HG03558 (cell line): ENCODE data around the gene IL17REL.

ENCODE experiments used
- ATAC-seq: cut with Tn5 transposase; IDR thresholded peaks from one replicate; pipeline ENCODE4 v1.9.1; 2021; ENCODE audit warnings: moderate number of reproducible peaks; ENCODE audit not compliant: unreplicated experiment; ENCODE audit errors: extremely low read depth

IL17REL gene

DNA sequence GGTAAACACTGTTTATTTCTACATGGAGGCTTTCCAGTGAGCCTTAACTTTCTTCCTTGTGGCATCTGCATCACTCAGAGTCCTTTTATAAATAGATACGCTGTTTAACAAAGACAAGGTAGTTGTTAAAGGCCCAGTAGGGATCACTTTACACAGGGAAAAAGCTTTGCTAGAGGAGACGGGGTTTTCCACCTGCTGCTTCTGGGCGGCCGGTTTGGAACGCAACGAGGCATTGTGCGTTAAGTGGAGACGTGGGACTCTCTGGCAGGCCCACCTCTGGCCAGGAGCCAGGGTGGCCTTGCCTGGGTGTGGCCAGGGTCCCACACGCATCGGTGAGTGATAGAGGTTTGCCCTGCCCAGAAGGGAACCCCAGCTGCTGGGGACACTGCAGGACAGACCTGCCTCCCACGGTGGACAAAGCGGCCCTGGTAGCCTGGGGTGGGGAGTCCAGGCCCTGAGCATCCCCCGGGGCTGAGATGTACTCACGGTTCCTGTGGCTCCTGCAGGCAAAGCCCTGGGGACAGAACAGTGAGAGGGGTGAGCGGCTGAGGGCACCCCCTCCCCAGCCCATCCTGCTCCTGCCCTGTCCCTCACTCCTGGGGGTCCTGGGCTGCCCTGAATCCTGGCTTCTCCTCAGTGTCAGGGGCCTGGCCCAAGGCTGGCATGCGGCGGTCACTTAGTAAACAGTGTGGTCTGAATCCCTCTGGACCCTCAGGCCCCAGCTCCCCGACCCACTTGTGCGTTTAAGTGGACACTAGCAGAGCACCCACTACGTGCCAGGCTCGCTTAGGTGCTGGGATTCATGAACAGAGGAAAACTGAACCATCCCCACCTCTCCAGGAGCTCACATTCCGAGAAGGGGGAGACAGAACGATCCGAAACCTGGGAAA lies 4.2 kb downstream of the IL17REL start:
- no peak for ATAC-seq

DNA sequence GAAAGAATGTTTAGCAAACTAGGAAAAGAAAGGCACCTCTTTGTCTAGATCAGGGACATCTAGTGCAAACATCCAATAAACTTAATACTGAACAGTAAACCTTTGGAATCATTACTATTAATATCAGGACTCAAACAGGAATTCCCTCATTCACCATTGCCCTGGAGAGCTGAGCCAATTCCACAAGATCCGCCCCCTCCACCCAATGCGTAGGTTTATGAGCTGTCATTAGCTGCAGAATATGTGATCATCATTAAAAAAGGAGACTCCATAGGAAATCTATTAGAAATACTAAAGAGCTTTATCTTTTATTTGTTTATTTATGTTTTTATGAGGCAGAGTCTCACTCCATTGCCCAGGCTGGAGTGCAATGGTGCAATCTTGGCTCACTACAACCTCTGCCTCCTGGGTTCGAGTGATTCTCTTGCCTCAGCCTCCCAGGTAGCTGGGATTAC lies 5.5 kb downstream of the IL17REL start:
- no peak for ATAC-seq

DNA sequence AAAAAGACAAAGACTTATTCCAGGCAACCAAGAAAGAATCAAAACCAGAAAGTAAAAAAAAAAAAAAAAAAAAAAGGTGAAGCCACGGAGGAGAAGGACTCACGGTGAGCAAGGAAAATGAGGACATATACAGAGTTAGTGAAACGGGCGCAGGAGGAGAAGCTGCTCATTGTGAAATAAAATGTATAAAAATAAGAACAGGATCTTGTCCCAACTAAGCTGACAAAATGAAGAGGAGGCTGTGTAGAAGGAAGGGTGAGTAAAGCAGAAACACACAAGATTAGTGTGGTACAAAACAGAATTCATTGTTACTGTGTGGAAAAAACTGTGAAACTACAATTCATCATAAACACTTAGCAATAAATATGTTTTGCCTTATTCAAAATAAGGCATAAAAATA lies 7.6 kb downstream of the IL17REL start:
- no peak for ATAC-seq

DNA sequence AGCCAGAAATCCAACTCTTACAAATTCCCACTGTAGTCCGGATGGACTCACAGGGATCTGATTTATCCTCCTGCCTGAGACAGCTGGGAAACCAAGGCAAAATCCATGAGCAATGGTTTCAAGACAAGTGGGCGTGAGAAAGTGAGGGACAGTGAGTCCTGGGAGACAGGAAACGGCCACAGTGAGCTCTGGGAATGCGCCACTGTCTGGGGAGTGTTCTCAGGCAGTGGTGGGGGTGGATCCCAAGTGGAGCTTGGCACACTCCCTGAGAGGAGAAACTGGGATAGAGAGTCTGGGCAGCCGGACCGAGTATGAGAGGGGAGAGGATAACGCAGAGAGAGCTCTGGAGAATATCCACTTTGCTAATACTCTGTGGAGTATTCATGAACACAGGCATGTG lies 9.8 kb downstream of the IL17REL start:
- ATAC-seq: no peak

DNA sequence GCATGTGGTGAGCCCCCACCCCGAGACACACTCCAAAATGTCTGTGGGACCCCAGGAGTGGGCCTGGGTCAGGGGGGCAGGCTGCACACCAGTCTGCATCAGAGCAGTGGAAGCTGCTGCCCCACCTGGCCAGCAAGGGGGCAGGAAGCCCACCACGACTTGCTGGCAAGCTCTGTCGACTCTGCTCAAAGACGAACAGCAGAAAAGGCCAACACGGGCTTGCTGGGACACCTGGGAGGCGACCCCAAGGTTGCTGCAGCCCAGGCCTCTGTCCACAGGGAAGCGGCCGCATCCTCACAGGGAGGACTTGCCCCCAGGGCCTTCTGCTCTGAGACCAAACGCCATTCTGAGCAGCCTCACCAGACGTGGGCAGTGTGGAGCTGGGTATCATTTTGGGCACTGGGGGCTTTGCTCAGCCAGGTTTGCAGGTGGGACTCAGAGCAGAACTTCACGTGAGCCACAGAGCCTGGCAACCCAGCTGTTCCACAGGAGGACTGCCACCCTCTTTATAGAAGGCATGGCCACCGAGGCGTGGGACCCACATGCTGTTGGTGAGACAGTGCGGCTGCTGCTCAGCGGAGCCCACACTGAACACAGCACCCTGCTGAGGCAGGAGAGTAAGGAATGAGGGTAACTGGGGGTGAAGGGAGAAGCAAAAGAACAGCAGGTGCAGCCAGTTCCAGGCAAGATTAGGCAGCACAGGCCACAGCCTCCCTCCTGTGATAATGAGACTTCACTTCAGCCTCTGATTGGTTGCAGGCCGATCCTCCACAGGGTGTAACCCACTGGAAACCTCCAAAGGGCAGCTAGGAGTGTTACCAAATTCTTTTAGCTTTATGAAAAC lies 11.0 kb downstream of the IL17REL start:
- no peak for ATAC-seq

DNA sequence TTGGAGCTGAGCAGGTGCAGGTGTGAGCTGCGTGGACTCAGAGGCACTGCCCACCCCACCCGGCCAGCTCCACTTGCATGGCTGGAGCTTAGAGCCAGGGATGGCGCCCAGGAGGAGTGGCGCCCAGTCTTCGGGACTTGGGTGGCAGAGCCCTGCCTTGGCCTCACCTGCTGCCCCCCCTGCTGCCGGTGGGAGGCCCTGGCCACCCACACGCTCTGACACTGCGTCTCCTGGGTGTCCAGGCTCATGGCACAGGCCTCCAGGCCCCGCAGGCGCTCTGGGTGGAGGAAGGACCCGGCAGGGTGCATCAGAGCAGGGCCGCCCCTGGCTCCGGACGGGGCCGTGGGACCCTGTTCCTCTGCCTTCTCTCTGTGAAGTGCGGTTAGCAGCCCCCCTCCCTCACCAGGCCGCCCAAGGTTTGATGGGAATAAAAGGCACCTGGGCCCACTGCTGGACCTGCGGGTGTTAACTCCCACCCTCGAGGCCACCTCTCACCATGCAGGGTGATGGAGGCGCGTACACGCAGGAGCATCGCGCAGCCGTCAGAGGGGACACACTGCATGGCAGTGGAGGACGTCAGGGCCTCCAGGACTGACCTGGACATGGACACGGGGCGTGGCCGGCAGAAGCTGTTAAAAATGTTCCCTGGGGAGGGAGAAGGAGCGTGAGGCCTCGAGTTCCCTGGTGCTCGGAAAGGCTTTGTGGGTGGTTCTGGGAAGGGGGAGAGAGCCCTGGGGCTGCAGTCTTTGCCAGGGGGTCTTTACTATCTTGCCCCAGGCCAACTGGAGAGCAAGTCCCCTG lies 11.8 kb downstream of the IL17REL start:
- ATAC-seq: no peak

DNA sequence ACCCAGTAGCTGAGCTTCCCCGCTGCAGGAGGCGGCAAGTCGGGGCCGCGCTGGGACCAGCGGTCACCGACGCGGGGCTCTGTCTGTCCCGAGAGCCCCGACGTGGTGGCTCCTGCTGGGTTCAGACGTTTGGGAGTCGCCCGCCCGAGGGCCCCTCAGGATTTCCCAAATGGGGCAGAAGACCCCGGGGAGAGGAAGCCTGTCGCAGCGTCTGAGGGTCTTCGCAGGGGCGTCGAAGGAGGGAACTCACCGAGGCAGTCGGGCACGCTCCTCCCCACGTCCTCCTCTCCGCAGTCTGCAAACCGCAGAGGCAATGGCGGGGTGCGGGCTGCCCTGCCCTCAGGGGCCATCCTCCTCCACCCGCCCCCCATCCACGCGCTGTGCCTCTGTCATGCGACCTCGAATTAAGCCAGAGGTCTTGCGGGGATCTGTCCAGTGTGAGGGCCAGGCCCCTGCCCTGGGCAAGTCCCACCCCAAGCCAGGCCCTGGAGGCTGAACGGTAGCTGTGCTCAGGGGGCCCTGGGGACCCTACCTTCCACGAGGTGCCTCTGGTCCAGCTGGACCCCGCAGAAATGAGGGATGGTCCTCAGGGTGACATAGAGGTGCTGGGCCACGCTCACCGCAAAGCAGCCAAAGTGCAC lies 12.5 kb downstream of the IL17REL start:
- no peak for ATAC-seq

DNA sequence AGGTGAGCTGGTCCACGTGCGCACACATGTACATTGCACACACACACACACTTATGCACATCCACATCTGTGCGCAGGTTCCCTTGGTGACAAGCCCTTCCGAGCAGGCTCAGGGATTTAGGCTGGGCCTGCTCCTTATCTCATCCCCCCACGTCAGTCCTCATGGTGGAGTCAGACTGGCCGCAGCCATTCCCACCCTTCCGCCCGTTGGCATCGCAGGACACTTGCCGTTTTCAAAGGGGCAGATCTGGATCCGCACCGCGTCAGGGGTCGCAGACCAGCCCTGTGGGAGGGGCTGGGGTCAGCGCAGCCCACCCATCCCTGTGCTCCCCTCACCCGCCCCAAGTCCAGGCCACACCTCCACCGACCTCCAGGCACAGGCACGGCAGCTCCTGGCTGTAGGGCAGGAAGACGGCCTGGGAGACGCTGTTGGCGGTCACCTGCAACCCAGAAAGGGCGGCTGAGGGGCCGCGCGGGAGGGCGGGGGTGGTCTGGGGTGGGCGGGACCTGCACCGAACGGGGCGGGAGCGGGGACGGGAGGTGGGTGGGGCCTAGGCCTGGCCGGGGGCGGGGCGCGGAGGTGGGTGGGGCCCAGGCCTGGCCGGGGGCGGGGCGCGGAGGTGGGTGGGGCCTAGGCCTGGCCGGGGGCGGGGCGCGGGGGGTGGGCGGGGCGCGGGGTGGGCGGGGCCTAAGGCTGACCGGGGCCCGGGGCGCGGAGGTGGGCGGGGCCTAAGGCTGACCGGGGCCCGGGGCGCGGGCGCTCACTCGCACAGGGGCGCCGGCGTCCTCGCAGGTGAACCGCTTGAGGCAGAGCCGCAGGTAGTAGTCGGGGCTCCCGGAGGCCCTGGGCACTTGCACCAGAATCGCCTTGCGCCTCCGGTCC lies 13.3 kb downstream of the IL17REL start:
- no peak for ATAC-seq

DNA sequence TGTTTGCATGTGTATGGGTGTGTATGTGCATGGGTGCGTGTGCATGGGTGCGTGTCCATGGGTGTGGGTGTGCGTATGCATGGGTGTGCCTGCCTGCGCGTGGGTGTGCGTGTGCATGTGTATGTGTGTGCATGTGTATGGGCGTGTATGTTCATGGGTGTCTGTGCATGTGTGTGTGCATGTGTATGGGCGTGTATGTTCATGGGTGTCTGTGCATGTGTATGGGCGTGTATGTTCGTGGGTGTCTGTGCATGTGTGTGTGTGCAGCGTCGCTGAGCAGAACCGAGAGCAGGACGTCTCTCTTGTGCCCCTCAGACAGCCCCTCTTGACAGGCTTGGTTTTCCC lies 13.9 kb downstream of the IL17REL start:
- ATAC-seq: no peak

DNA sequence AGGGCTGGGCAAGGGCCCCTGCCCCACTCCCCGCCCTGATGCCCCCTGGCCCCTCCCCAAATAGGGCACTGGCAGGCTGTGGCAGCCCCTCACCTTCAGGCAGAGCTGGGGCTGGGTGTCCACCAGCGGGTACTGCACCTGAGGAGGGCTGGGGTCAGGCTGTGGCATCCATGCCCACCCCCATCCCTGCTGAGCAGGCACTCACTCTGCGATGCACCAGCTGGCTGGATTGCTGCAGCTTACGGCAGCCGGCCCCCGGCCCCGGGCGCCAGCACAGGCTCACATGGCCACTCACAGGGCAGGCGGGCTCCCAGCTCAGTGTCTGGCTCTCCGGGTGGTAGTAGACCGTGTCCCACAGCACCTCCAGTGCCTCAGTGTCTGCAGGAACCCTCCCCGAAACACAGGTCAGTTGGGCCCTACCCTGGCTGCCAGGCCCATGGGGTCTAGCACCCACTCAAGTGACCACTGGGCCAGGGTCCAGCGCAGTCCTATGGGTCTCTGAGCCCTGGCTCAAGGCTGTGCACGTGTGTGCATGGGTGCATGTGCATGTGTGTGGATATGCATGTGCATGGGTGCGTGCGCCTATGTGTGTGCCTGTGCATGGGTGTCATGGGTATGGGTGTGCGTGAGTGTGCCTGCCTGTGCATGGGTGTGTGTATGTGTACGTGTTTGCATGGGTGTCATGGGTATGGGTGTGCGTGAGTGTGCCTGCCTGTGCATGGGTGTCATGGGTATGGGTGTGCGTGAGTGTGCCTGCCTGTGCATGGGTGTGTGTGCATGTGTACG lies 14.4 kb downstream of the IL17REL start:
- no peak for ATAC-seq

DNA sequence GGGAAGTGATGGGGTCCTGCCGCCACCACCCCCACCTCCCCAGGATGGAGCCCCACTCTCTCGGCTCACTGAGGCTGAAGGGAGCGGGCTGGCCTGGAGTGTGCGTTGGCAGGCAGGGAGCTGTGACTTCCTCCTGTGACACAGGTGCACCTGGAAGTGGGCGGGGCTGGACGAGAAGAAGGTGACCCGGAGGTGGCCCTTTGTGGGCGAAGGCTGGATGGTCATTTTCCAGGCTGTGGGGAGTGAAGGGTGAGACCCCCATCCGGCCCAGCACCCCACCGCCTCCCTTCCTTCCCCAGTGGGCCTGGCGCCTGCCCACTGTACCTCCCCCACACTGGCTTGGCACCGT lies 15.3 kb downstream of the IL17REL start:
- ATAC-seq: no peak

DNA sequence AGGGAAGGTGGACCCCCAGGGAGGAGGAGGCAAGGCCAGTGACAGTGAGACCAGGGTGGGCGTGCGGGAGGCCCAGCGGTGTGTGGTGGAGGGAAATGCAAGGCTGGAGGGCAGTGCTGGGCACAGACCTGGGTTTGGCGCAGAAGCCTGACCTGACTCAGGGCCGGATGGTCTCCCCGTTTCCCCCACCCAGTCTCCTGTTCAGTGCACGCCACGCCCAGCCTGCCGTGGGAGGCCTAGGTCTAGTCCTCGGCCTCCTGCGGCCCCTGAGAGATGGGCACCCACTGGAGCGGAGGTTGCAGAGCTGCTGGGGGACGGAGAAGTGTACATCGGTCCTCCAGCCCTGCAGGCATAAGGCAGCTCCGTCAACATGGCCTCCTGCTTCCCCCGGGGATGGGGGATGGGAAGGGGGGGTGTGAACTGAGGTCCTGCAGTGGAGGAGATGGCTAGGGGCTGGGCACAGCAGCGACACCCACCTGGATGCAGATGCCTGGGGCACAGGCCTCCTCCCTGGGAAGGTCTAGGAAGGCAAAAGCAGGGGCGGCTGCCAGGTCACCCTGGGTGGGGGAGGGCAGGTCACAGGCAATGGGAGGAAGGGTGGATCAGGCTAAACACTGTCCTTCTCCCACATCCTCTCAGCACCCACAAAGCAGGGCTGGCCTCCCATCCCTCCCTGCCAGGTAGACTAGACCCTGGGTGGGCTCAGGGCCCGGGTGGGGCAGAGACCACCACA lies 15.9 kb downstream of the IL17REL start:
- ATAC-seq: no peak

DNA sequence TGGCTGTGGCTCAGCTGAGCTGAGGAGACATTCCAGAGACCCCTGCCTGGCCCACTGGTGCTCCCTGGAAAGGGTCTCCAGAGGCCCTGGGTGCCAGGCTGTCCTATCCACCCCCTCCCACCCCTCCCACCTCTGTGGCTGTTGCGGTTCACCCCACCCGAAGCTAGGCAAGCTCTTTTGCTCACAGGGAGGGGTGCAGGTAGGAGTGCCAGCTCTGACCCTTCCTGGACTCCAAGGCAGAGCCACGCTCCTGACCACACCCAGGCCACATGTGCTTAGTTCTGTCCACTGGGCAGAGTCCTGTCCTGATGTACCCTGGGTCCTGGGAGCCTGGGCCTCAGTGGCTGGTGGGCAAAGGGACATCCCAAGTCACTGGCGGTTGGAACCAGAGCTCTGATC lies 16.4 kb downstream of the IL17REL start:
- no peak for ATAC-seq

DNA sequence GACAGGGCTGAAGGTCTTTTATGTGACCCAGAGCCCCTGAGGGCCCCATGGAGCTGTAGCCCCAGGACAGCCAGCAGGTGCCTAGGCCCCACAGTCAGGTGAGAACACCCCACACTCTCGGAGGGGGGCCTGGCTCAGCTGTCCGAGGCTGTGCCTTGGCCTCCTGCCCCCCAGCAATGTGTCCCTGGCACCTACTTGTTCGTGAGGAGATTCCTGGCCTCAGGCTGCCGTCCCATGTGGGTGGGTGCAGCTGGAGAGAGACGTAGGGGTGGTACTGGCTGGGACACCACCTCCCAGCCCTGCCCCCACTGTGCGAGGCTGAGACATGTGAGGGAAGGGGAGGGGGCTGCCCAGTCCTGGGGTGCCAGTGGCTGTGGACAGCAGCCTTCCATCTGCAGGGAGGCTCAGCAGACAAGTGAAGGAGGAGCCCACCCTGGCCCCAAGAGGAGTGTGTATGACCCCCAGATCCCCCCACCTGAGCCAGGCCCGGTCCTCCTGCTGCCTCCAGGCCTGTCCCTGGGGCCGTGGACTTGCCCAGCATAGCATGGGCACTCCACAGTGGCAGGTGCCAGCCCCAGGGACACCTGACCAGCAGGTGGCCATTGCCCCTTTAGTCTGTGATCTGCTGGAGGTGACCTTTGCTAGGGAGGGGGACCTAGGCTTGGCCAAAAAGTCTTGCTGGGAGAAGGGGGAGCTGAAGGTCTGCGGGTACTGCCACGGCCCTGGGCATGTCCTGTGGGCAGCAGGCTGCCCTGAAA lies 17.0 kb downstream of the IL17REL start:
- no peak for ATAC-seq

DNA sequence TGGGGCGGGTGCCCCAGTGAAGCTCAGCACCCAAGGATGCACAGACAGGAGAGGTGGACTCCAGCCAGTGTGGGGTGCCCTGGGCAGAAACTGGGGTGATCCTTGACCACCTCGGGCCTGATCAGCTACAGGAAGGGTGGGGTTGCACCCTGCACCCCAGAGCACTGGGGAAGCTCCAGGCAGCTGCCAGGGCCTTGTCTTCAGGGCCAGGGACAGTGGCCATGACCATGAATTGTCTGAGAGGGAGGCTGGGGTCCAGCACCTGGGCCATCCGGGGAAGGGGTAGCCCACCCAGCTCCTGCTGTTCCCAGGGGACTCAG lies 17.6 kb downstream of the IL17REL start:
- no peak for ATAC-seq

DNA sequence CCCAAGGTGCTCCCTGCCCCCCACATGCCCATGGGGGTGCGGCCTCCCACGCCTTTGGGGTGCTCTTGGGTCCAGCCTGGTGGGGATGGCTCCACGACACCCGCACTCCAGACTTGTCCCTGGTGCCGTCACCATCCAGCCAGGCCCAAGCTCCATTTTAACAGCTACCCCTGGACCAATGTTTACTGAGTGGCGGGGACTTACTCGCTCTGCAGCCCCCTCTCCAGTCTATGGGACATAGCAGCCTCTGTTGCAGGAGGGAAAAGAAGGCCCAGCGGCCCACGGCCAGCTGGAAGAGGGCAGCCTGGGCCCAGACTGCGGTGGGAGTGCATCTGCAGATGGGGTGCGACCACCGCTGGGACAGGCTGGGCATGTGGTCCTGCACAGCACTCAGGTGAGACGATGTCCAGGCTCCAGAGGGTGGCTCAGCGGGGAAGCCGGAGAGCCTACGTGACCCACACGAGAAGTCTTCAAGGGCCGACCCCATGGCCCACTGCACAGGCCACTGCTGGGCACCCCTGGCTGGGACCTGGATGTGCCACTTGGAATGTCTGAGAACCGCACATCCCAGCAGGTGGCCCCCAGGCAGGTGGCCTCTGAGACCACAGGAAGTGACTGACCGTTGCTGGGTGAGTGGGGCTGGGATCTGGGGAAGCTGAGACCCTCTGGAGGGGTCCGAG lies 18.1 kb downstream of the IL17REL start:
- no peak for ATAC-seq
